Measurements from ENCODE around the gene CACNA1S. TPM values are rescaled to one million over a fixed set of nuclear protein-coding genes. Genes with fewer than 3 reads are reported as not detected.
A peak's percentile ranks its signal among the peaks of the same experiment; 100 is the strongest.

CACNA1S gene
- total and polyA plus RNA-seq, 10 donors: 0.04 to 0.17 (median 0.09) TPM; not detected in 7

DNA sequence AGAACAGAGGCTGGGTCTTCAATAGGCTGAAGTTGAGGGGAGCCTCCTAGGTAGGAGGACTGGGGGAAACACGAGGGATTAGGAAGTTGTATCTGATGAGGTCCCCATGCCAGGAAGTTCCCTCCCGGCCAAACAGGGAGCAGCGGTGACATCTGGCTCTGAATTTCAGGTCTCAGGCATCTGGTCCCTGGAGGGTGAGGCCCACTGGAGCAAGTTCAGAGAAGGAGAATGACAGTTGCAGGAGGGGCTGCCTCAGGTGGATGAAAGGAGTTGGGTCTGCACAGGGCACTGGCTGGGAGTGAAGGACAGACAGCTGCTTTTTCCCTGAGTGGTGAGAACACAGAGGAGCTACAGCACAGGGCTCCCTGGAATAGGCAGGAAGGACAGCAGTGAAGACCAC, 32.9 kb upstream of the CACNA1S start:
- no peak overlapping the region for H3K27ac ChIP-seq
- no peak overlapping the region for H3K4me3 ChIP-seq
- H3K27me3 ChIP-seq (replicated peaks in 1 of 7): no peaks in the 10 kb centered on the region
- peaks cover 0 to 6% (median 0%) of the 10 kb centered on the region in 6 donors for H3K4me1 ChIP-seq
- peaks cover 3 to 99% (median 61%) of the 10 kb centered on the region in 6 donors for H3K36me3 ChIP-seq
- H3K9me3 ChIP-seq: no peaks in the 10 kb centered on the region
- TF ChIP-seq POLR2A (IDR thresholded peaks at IDR 0.05): no peak
- TF ChIP-seq, protein P1, sequence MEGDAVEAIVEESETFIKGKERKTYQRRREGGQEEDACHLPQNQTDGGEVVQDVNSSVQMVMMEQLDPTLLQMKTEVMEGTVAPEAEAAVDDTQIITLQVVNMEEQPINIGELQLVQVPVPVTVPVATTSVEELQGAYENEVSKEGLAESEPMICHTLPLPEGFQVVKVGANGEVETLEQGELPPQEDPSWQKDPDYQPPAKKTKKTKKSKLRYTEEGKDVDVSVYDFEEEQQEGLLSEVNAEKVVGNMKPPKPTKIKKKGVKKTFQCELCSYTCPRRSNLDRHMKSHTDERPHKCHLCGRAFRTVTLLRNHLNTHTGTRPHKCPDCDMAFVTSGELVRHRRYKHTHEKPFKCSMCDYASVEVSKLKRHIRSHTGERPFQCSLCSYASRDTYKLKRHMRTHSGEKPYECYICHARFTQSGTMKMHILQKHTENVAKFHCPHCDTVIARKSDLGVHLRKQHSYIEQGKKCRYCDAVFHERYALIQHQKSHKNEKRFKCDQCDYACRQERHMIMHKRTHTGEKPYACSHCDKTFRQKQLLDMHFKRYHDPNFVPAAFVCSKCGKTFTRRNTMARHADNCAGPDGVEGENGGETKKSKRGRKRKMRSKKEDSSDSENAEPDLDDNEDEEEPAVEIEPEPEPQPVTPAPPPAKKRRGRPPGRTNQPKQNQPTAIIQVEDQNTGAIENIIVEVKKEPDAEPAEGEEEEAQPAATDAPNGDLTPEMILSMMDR (IDR thresholded peaks at IDR 0.05 in 8 of 11, conservative IDR thresholded peaks at IDR 0.05 in 3 of 11): no peak
- TF ChIP-seq POLR2AphosphoS5 (IDR thresholded peaks at IDR 0.05): no peak
- intact Hi-C loops (cut with DNase I; ENCODE audit: low total_unique reads): no loop called here
- DNase-seq: peak; percentile 56
- 75 to 92% (median 83%) methylated on average over 3 of the region's 3 CpGs for WGBS, 5 donors

GRCh38 chr1:201144701-201145100, 32.5 kb upstream of the CACNA1S start:
- intact Hi-C loops (cut with DNase I; ENCODE audit: low total_unique reads): no loop called here
- peaks cover 3 to 99% (median 61%) of the 10 kb centered on the region in 6 donors for H3K36me3 ChIP-seq

DNA sequence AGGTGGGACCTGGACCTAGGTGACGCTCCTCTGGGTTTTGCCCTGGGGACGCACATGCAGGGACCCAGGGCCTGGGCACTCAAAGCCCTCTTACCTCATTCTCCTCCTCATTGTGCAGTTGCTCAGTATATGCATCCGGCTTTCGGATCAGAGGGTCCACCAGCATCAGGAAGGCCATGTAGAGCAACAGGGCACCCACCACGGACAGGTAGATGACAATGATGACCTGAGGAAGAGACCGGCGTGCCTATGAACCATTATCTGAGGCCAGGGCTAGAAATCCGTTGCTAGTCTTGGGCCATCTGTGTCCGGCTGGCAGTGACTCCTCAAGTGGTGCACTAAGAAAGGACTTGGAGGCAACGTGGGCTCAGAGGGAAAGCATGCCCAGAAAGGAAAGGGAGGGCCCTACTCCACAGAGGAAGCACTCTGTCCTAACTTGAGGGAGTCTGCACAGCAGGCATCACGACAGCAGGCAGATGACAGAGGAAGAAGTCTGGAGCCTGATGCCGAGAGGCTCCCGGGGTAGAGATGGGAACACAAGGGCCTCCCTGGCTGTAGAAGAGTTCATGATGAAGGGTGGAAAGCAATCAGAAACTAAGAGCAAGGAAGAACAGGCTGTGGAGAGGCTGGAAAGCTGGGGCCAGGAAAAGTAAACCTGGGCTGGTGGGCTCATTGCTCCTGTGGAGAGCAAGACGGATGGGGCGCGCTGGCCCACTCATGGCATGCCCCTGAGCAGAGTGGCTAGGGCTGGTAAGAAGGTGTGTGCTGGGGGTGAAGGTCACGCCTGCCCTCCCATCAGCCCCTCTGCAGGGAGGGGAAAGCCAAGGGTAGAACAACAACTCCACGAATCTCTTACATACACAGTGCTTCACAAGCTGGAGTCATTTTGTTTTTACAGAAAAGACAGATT, 31.8 kb upstream of the CACNA1S start:
- H3K36me3 ChIP-seq: peaks cover 3 to 99% (median 64%) of the 10 kb centered on the region in 6 donors
- H3K4me3 ChIP-seq: no peak overlapping the region
- no peaks in the 10 kb centered on the region for H3K27me3 ChIP-seq (replicated peaks in 1 of 7)
- no peaks in the 10 kb centered on the region for H3K9me3 ChIP-seq
- TF ChIP-seq POLR2AphosphoS5 (IDR thresholded peaks at IDR 0.05): no peak
- peak; percentile 66 for DNase-seq
- intact Hi-C loops (cut with DNase I; ENCODE audit: low total_unique reads): no loop called here
- WGBS, 5 donors: 84 to 94% (median 90%) methylated on average over 18 of the region's 18 CpGs
- no peak overlapping the region for H3K27ac ChIP-seq
- H3K4me1 ChIP-seq: peaks cover 0 to 5% (median 0%) of the 10 kb centered on the region in 6 donors

More at GRCh38 chr1:201144701-201145100, 32.5 kb upstream of the CACNA1S start:
- WGBS, 5 donors: 75 to 88% (median 80%) methylated on average over 5 of the region's 5 CpGs
- no peak for DNase-seq
- Histone ChIP-seq H3K27me3 (replicated peaks in 1 of 7) (no peaks in the 10 kb centered on the region), H3K4me1 (peaks cover 0 to 6% (median 0%) of the 10 kb centered on the region in 6 donors), H3K27ac (no peak overlapping the region), H3K9me3 (no peaks in the 10 kb centered on the region), H3K4me3 (no peak overlapping the region)
- TF ChIP-seq POLR2AphosphoS5 (IDR thresholded peaks at IDR 0.05): no peak
- TF ChIP-seq, protein P1 (IDR thresholded peaks at IDR 0.05 in 8 of 11, conservative IDR thresholded peaks at IDR 0.05 in 3 of 11): no peak
- TF ChIP-seq POLR2A (IDR thresholded peaks at IDR 0.05): no peak

- no peak for DNase-seq
- H3K9me3 ChIP-seq: no peaks in the 10 kb centered on the region
- H3K27ac ChIP-seq: no peak overlapping the region
- intact Hi-C loops (cut with DNase I; ENCODE audit: low total_unique reads): no loop called here
- no peaks in the 10 kb centered on the region for H3K27me3 ChIP-seq (replicated peaks in 1 of 7)
- no peak overlapping the region for H3K4me3 ChIP-seq
- 93 to 95% (median 94%) methylated on average over 14 to 16 of the region's 16 CpGs for WGBS, 5 donors
- TF ChIP-seq POLR2AphosphoS5 (IDR thresholded peaks at IDR 0.05): no peak
- TF ChIP-seq POLR2A (IDR thresholded peaks at IDR 0.05): no peak
- TF ChIP-seq, protein P1 (IDR thresholded peaks at IDR 0.05 in 8 of 11, conservative IDR thresholded peaks at IDR 0.05 in 3 of 11): no peak
- H3K4me1 ChIP-seq: no peaks in the 10 kb centered on the region
- peaks cover 3 to 99% (median 65%) of the 10 kb centered on the region in 6 donors for H3K36me3 ChIP-seq
Measured at GRCh38 chr1:201142849-201143725, 30.9 kb upstream of the CACNA1S start.
